Stromal cell of bone marrow (primary cell): ENCODE data around the gene ZBTB8A.

Experiments used
- DNase-seq: peaks from one replicate; pipeline ENCODE4 v3.0.0-alpha.2; 2012; ENCODE audit warnings: low read depth

The ZBTB8A gene

GRCh38 chr1:32652244-32652962, 113.2 kb downstream of the ZBTB8A start:
- no peak for DNase-seq
